GM19372 (cell line): ENCODE results near the gene DCAF6.
A peak's percentile ranks its signal among the peaks of the same experiment; 100 is the strongest.
"Not testable (repeated sequence)": the region's sequence is repeated elsewhere in the genome, so short reads cannot be mapped to it uniquely, and the experiment has no call there.

Experiments used
- ATAC-seq: cut with Tn5 transposase; IDR thresholded peaks from one replicate; pipeline ENCODE4 v1.9.1; 2021; ENCODE audit warnings: mild to moderate bottlenecking, low read depth, moderate library complexity; ENCODE audit not compliant: unreplicated experiment

DCAF6 gene

GRCh38 chr1:167936068-167936929, at the start of gene DCAF6:
Gene DCAF6, plus strand, starts transcription at chr1:167936683. Its CDS starts 229 bp downstream, at chr1:167936912.
- peak; percentile 74 for ATAC-seq

GRCh38 chr1:167887187-167887586, 49.3 kb upstream of the DCAF6 start:
- ATAC-seq = not testable (repeated sequence)

- ATAC-seq = no peak
Measured at GRCh38 chr1:167890400-167890799, 46.1 kb upstream of the DCAF6 start.

- no peak for ATAC-seq
Measured at GRCh38 chr1:167893798-167894197, 42.7 kb upstream of the DCAF6 start.

- ATAC-seq = no peak
Measured at GRCh38 chr1:167898578-167899222, 37.8 kb upstream of the DCAF6 start.

GRCh38 chr1:167899253-167899681, 37.2 kb upstream of the DCAF6 start:
- ATAC-seq = no peak

- ATAC-seq = no peak
Measured at GRCh38 chr1:167900907-167901306, 35.6 kb upstream of the DCAF6 start.

GRCh38 chr1:167904652-167905130, 31.8 kb upstream of the DCAF6 start:
- no peak for ATAC-seq

- ATAC-seq = no peak
Measured at GRCh38 chr1:167905182-167905581, 31.3 kb upstream of the DCAF6 start.

GRCh38 chr1:167905671-167906070, 30.8 kb upstream of the DCAF6 start:
- ATAC-seq = no peak

GRCh38 chr1:167909691-167910180, 26.7 kb upstream of the DCAF6 start:
- ATAC-seq = no peak

GRCh38 chr1:167910530-167910929, 26.0 kb upstream of the DCAF6 start:
- ATAC-seq = no peak

- ATAC-seq = no peak
Measured at GRCh38 chr1:167911413-167911812, 25.1 kb upstream of the DCAF6 start.

- ATAC-seq = no peak
Measured at GRCh38 chr1:167912294-167912693, 24.2 kb upstream of the DCAF6 start.

- ATAC-seq = no peak
Measured at GRCh38 chr1:167913895-167914496, 22.5 kb upstream of the DCAF6 start, which contains the start of gene ADCY10. Gene ADCY10, minus strand, starts transcription at chr1:167914134. Its CDS starts 8,994 bp downstream, at chr1:167905140.

GRCh38 chr1:167915569-167915968, 20.9 kb upstream of the DCAF6 start:
- ATAC-seq = no peak

GRCh38 chr1:167916766-167917511, 19.5 kb upstream of the DCAF6 start:
- no peak for ATAC-seq

GRCh38 chr1:167922023-167922422, 14.5 kb upstream of the DCAF6 start:
- ATAC-seq = no peak

- no peak for ATAC-seq
Measured at GRCh38 chr1:167922611-167923074, 13.8 kb upstream of the DCAF6 start.
